ENCODE data around the gene CACNA1D.
A peak's percentile ranks its signal among the peaks of the same experiment; 100 is the strongest.

CACNA1D gene

GRCh38 chr3:53495520-53496391 lies 1.3 kb downstream of the CACNA1D start:
- no peak for DNase-seq

GRCh38 chr3:53496392-53496670 lies 1.9 kb downstream of the CACNA1D start:
- DNase-seq: no peak

GRCh38 chr3:53496984-53497383 lies 2.6 kb downstream of the CACNA1D start:
- no peak for DNase-seq

GRCh38 chr3:53498806-53499641 lies 4.6 kb downstream of the CACNA1D start:
- DNase-seq: no peak

- DNase-seq: no peak
Observed at GRCh38 chr3:53500165-53500777, 5.9 kb downstream of the CACNA1D start.

- no peak for DNase-seq
Observed at GRCh38 chr3:53501178-53501577, 6.8 kb downstream of the CACNA1D start.

GRCh38 chr3:53502737-53503136 lies 8.3 kb downstream of the CACNA1D start:
- no peak for DNase-seq

GRCh38 chr3:53503195-53503594 lies 8.8 kb downstream of the CACNA1D start:
- no peak for DNase-seq

GRCh38 chr3:53506110-53506762 lies 11.8 kb downstream of the CACNA1D start:
- no peak for DNase-seq

GRCh38 chr3:53506763-53507145 lies 12.3 kb downstream of the CACNA1D start:
- DNase-seq: no peak

- no peak for DNase-seq
Observed at GRCh38 chr3:53509494-53509893, 15.1 kb downstream of the CACNA1D start.

- DNase-seq: no peak
Observed at GRCh38 chr3:53510508-53510907, 16.1 kb downstream of the CACNA1D start.

- DNase-seq: no peak
Observed at GRCh38 chr3:53511246-53511645, 16.8 kb downstream of the CACNA1D start.

- no peak for DNase-seq
Observed at GRCh38 chr3:53513556-53514190, 19.3 kb downstream of the CACNA1D start.

- no peak for DNase-seq
Observed at GRCh38 chr3:53516339-53516738, 21.9 kb downstream of the CACNA1D start.

- DNase-seq: no peak
Observed at GRCh38 chr3:53518495-53518981, 24.1 kb downstream of the CACNA1D start.

- DNase-seq: no peak
Observed at GRCh38 chr3:53519065-53519709, 24.8 kb downstream of the CACNA1D start.

- no peak for DNase-seq
Observed at GRCh38 chr3:53523346-53523745, 28.9 kb downstream of the CACNA1D start.

GRCh38 chr3:53524566-53524965 lies 30.2 kb downstream of the CACNA1D start:
- no peak for DNase-seq

GRCh38 chr3:53525765-53526703 lies 31.6 kb downstream of the CACNA1D start:
- peak; percentile 9 for DNase-seq

- no peak for DNase-seq
Observed at GRCh38 chr3:53526704-53527055, 32.3 kb downstream of the CACNA1D start.
